PC-3 (cell line): ENCODE data around the gene ANKRD9. TPM values are rescaled to one million over a fixed set of nuclear protein-coding genes. Genes with fewer than 3 reads are reported as not detected.
"Not testable (repeated sequence)": the region's sequence is repeated elsewhere in the genome, so short reads cannot be mapped to it uniquely, and the experiment has no call there.

Experiments
- ATAC-seq: fragments of 200-7000 bp; cut with Tn5 transposase; 2 replicates; pipeline ENCODE4 v1.9.1; 2020; ENCODE audit warnings: mild to moderate bottlenecking, moderate library complexity
- BruUV-seq: library from RNA; stranded (reverse); fragments of 400-500 nt; replicated peaks from 2 replicates; lab custom pipeline; 2021; lab: Mats Ljungman, UMichigan
- CTCF ChIA-PET: fragments of 300-600 bp; sonication (Branson Sonifier 250); formaldehyde crosslinking; loops from one replicate; lab custom pipeline; 2022; ENCODE audit warnings: antibody characterized with exemption; lab: Charles Lee
- POLR2A ChIA-PET: fragments of 300-600 bp; sonication (Branson Sonifier 250); formaldehyde crosslinking; loops from one replicate; lab custom pipeline; 2022; ENCODE audit warnings: antibody characterized with exemption; ENCODE audit not compliant: unreplicated experiment; lab: Charles Lee
- DNase-seq: peaks from one replicate; pipeline ENCODE4 v3.0.0-alpha.2; 2015
- H2AFZ ChIP-seq: fragments of 300-600 bp; sonication (generic); 2 replicates; pipeline ENCODE4 v1.6.0; 2016; ENCODE audit warnings: antibody characterized with exemption, low read length
- H3F3A ChIP-seq: fragments of 300-600 bp; sonication (generic); one replicate; pipeline ENCODE4 v1.6.0; 2017; ENCODE audit warnings: antibody characterized with exemption, low read length, control low read depth, mild to moderate bottlenecking; ENCODE audit not compliant: unreplicated experiment
- H3K27ac ChIP-seq: fragments of 300-600 bp; sonication (generic); 2 replicates; pipeline ENCODE4 v1.5.1; 2016; ENCODE audit warnings: mild to moderate bottlenecking, low read length
- H3K27me3 ChIP-seq: fragments of 300-600 bp; sonication (generic); 2 replicates; pipeline ENCODE4 v1.6.1; 2016; ENCODE audit warnings: low read length, mixed read lengths
- H3K36me3 ChIP-seq: fragments of 300-600 bp; sonication (generic); 2 replicates; pipeline ENCODE4 v1.6.1; 2016; ENCODE audit warnings: low read depth, mixed run types, low read length, mixed read lengths
- H3K4me1 ChIP-seq: fragments of 300-600 bp; sonication (generic); 2 replicates; pipeline ENCODE4 v1.5.1; 2016; ENCODE audit warnings: low read length; ENCODE audit not compliant: insufficient read depth
- H3K4me2 ChIP-seq: fragments of 300-600 bp; sonication (generic); 2 replicates; pipeline ENCODE4 v1.6.0; 2016; ENCODE audit warnings: low read length
- H3K4me3 ChIP-seq: fragments of 300-600 bp; sonication (generic); 2 replicates; pipeline ENCODE4 v1.5.1; 2016; ENCODE audit warnings: mild to moderate bottlenecking, low read length, mixed read lengths
- H3K79me2 ChIP-seq: fragments of 300-600 bp; sonication (generic); 2 replicates; pipeline ENCODE4 v1.6.1; 2017; ENCODE audit warnings: low read length, mixed read lengths
- H3K9ac ChIP-seq: fragments of 300-600 bp; sonication (generic); 2 replicates; pipeline ENCODE4 v1.6.0; 2016; ENCODE audit warnings: mild to moderate bottlenecking, low read length
- H3K9me2 ChIP-seq: fragments of 300-600 bp; sonication (generic); replicated peaks from 2 replicates; pipeline ENCODE4 v1.6.1; 2016; ENCODE audit warnings: mixed run types, low read length, mixed read lengths
- H3K9me3 ChIP-seq: fragments of 300-600 bp; sonication (generic); 2 replicates; pipeline ENCODE4 v1.6.1; 2016; ENCODE audit warnings: low read length, mixed read lengths
- H4K20me1 ChIP-seq: fragments of 300-600 bp; sonication (generic); 2 replicates; pipeline ENCODE4 v1.6.1; 2016; ENCODE audit warnings: low read length, mixed read lengths
- EZH2 ChIP-seq: fragments of 300-600 bp; sonication (generic); IDR thresholded peaks from one replicate; pipeline ENCODE4 v1.6.1; 2017; ENCODE audit warnings: antibody characterized with exemption, mild to moderate bottlenecking, low read length; ENCODE audit not compliant: unreplicated experiment
- EZH2phosphoT487 ChIP-seq: fragments of 300-600 bp; sonication (generic); IDR thresholded peaks from 2 replicates; pipeline ENCODE4 v1.6.1; 2018; ENCODE audit warnings: mild to moderate bottlenecking, antibody characterized with exemption, low read length, borderline replicate concordance
- intact Hi-C: fragments of 100-400 bp; cut with micrococcal nuclease; formaldehyde crosslinking; loops from 2 replicates; pipeline ENCODE4 v1.9.0; 2023
- total RNA-seq: library from RNA; depleted of rRNA; stranded (reverse); fragments of >200 nt; gene quantifications from 2 replicates; pipeline ENCODE4 v1.2.3, GENCODE V29; 2014
- TF ChIP-seq, protein P1 (sequence below): fragments of 300-600 bp; sonication (generic); conservative IDR thresholded peaks from 2 replicates; pipeline ENCODE4 v1.5.1; 2017; ENCODE audit warnings: antibody characterized with exemption, low read depth, mild to moderate bottlenecking, low read length

ANKRD9 gene
- total RNA-seq, 1 experiment from 2014 or later, result 52.6 TPM

DNA sequence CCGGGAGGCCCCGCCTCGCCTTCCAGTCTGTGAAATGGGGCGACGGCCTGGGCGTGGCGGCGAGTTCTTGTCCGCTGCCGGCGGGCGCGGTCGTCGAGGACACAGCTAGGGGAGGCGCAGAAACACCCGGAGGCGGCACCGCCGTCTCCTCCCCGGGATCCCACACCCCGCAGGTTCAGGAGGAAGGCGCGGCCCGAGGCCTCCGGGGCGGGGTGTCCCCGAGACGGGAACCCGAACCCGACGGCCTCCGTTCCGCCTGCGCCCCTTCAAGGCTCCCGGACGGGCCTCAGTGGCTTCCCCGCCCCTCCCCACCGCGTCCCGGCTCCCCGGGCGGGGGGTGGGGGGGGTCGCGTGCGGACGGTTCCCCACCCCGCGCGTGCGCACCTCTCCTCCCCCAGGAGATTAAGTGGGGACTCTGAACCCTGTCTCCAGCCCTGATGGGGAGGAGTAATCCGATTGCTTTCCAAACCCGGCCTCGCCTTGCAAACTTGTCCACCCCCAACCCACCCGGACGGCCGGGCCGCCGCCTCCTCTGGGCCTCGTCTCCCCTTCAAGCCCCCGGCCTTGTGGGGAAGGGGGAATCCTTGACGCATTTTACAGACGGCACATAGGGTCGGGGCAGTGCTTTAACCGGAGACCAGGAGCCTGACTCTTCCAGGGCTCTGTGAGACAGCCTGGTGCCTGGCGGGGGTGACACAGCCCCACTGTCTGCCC lies 35.3 kb upstream of the ANKRD9 start:
- Histone ChIP-seq H3K27ac (no peak overlapping the region), H3K4me2 (peak overlapping the region; percentile 72), H3K36me3 (no peaks in the 10 kb centered on the region), H3K9ac (no peak overlapping the region), H4K20me1 (no peaks in the 10 kb centered on the region), H3K9me2 (no peaks in the 10 kb centered on the region), H2AFZ (peak overlapping the region; percentile 81), H3K27me3 (no peaks in the 10 kb centered on the region), H3K4me1 (peaks cover 6% of the 10 kb centered on the region), H3K79me2 (no peaks in the 10 kb centered on the region), H3F3A (peaks cover 5% of the 10 kb centered on the region), H3K4me3 (peak overlapping the region; percentile 48; the same call in 1 of the 2 replicates), H3K9me3 (no peaks in the 10 kb centered on the region)
- BruUV-seq, result no TSS peak
- ChIA-PET POLR2A (no interaction called here), CTCF (no interaction called here)
- intact Hi-C loops, result no loop called here
- DNase-seq (no peak), ATAC-seq (peak; percentile 49)
- TF ChIP-seq EZH2, result no peak
- TF ChIP-seq, protein P1, sequence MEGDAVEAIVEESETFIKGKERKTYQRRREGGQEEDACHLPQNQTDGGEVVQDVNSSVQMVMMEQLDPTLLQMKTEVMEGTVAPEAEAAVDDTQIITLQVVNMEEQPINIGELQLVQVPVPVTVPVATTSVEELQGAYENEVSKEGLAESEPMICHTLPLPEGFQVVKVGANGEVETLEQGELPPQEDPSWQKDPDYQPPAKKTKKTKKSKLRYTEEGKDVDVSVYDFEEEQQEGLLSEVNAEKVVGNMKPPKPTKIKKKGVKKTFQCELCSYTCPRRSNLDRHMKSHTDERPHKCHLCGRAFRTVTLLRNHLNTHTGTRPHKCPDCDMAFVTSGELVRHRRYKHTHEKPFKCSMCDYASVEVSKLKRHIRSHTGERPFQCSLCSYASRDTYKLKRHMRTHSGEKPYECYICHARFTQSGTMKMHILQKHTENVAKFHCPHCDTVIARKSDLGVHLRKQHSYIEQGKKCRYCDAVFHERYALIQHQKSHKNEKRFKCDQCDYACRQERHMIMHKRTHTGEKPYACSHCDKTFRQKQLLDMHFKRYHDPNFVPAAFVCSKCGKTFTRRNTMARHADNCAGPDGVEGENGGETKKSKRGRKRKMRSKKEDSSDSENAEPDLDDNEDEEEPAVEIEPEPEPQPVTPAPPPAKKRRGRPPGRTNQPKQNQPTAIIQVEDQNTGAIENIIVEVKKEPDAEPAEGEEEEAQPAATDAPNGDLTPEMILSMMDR, result no peak
- no peak for TF ChIP-seq EZH2phosphoT487

DNA sequence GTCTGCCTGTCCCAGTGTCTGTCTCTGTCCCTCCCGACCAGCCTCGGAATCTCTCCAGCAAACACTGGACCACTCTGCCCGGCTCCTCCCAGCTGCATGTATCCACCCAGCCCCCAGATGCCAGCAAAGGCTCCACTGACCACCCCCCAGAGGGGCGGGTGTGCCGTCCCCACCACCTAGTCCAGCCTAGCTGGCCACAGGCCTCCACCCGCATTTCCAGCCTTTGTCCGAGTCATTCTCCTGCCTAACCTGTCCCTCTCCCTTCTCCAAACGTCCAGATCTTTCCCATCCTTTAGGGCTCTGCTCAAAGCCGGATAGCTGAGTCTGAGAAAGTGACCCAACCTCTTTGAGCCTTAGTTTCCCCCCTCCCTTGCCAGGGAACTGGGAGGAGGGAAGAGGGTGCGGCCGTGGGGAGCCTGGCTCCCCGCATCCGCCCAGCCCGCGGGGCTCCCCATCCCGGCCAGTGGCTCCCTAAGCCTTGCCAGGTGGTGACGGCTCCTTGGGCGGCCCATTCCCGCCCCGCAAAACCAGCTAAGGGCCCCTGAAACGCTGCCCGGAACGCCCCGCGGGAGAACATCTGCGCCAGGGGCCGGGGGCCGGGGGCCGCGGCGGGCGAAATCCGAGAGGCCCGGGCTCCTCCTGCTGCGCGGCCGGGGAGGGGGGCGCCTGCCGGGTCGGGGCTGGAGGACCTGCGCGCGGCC lies 34.6 kb upstream of the ANKRD9 start:
- Histone ChIP-seq H3F3A (peaks cover 5% of the 10 kb centered on the region), H3K27me3 (no peaks in the 10 kb centered on the region), H2AFZ (peak overlapping the region; percentile 81), H3K9me2 (no peaks in the 10 kb centered on the region), H3K4me2 (peak overlapping the region; percentile 72), H3K4me1 (peaks cover 6% of the 10 kb centered on the region), H4K20me1 (no peaks in the 10 kb centered on the region), H3K4me3 (peak overlapping the region; percentile 48; the same call in 1 of the 2 replicates), H3K36me3 (no peaks in the 10 kb centered on the region), H3K9ac (no peak overlapping the region), H3K27ac (no peak overlapping the region), H3K9me3 (no peaks in the 10 kb centered on the region), H3K79me2 (no peaks in the 10 kb centered on the region)
- intact Hi-C loops, result no loop called here
- POLR2A ChIA-PET, result interaction anchor here (0.5 kb wide), 1 partner anchor 20 kb away, joined by 5 read pairs; no protein-coding TSS in a partner anchor
- ATAC-seq, result peak; percentile 44
- DNase-seq, result peak; percentile 41
- TF ChIP-seq EZH2phosphoT487 (no peak), EZH2 (no peak)
- TF ChIP-seq, protein P1, result no peak
- CTCF ChIA-PET, result no interaction called here
- BruUV-seq, result no TSS peak

DNA sequence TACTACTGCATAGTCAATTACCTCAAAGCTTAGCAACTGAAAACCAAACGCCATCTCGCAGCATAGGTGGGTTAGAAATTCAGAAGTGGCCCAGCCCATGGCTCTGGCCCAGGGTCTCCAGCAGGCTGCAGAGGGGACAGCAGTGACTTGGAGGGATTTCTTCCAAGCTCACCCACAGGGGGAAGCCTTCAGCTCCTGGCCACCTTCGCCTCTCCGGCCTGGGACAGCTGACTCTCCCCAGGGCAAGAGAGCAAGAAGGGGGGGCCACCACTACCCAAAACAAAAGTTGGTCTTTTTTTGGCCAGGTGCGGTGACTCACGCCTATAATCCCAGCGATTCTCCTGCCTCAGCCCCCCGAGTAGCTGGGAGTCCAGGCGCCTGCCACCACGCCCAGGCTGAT lies 32.2 kb upstream of the ANKRD9 start:
- no peaks in the 10 kb centered on the region for H4K20me1 ChIP-seq
- no peak overlapping the region for H3K27ac ChIP-seq
- H3K36me3 ChIP-seq, result no peaks in the 10 kb centered on the region
- no peak overlapping the region for H3K9ac ChIP-seq
- ATAC-seq (no peak), DNase-seq (no peak)
- ChIA-PET POLR2A (no interaction called here), CTCF (no interaction called here)
- no peak overlapping the region for H3K4me3 ChIP-seq
- no peak overlapping the region for H2AFZ ChIP-seq
- H3K4me2 ChIP-seq, result no peak overlapping the region
- no peaks in the 10 kb centered on the region for H3F3A ChIP-seq
- no peaks in the 10 kb centered on the region for H3K9me3 ChIP-seq
- intact Hi-C loops, result no loop called here
- TF ChIP-seq EZH2phosphoT487 (no peak), EZH2 (no peak)
- TF ChIP-seq, protein P1, result no peak
- H3K9me2 ChIP-seq, result no peaks in the 10 kb centered on the region
- no peaks in the 10 kb centered on the region for H3K27me3 ChIP-seq
- no peaks in the 10 kb centered on the region for H3K79me2 ChIP-seq
- peaks cover 6% of the 10 kb centered on the region for H3K4me1 ChIP-seq
- no TSS peak for BruUV-seq

DNA sequence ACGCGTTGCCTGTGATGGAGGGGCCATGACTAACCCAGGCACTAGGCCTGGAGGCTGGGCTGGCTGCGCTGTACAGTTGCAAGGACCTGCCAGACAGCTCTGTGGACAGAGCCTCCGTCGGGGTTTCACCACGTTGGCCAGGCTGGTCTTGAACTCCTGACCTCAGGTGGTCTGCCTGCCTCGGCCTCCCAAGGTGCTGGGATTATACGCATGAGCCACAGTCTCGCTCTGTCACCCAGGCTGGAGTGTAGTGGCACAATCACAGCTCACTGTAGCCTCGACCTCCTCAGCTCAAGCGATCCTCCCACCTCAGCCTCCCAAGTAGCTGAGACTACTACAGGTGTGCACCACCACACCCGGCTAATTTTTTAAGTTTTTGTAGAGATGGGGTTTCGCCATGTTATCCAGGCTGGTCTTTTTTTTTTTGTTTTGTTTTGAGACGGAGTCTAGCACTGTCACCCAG lies 31.5 kb upstream of the ANKRD9 start:
- H3K9ac ChIP-seq, H3K36me3 ChIP-seq, DNase-seq, H3K27ac ChIP-seq, intact Hi-C loops, H3K27me3 ChIP-seq, ATAC-seq, H3K4me1 ChIP-seq, H4K20me1 ChIP-seq, H3K4me2 ChIP-seq, H2AFZ ChIP-seq, CTCF ChIA-PET, H3K79me2 ChIP-seq, H3K9me3 ChIP-seq, POLR2A ChIA-PET, H3K4me3 ChIP-seq, H3K9me2 ChIP-seq, BruUV-seq, H3F3A ChIP-seq: not testable (repeated sequence)
